Measurements from ENCODE around the gene FOSL2.

FOSL2 gene

GRCh38 chr2:28375742-28376631, 16.7 kb upstream of the FOSL2 start:
- DNase-seq (ENCODE audit: low spot score): no peak

- no peak for DNase-seq (ENCODE audit: low spot score)
Observed at GRCh38 chr2:28377195-28377816, 15.4 kb upstream of the FOSL2 start.

GRCh38 chr2:28377984-28378678, 14.5 kb upstream of the FOSL2 start:
- no peak for DNase-seq (ENCODE audit: low spot score)

DNA sequence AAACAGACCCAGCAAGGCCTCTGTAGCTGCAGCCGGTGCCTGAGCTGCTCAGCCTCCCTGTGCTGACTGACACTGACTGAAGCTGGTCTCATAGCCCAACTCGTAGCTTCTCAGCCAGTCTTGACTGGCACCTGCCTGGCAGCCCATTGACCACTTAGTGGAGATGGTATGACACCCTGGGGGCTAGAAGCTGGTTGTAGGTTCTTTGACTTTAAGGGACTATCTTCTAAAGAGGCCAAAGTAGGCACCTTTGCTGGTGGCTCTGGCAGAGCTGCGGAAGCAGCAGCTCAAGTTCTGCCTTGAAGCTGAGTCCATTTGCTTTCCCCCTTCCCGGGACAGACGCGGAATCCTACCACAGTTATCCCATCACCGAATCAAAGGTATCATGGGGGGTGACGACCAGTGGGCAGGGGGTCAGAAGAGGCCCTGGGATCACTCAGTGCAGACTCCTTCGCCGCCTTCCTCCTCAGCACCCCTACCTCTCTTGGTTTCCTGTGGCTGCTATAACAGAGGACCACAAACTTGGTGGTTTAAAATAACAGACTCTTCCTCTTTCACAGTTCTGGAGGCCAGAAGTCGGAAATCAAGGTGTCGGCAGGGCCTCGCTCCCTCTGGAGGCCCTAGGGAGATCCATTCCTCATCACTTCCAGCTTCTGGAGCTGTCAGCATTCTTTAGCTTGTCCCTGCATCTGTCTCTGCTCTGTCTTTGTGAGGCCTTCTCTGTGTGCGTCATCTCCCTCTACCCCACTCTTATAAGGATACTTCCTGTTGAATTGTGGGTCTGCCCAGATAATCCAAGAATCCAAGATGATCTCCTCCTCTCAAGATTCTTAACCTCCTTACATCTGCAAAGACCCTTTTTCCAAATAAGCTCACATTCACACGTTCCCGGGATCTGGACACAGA, 13.7 kb upstream of the FOSL2 start:
- DNase-seq (ENCODE audit: low spot score): no peak

- DNase-seq (ENCODE audit: low spot score): no peak
Observed at GRCh38 chr2:28380219-28380618, 12.4 kb upstream of the FOSL2 start.

- no peak for DNase-seq (ENCODE audit: low spot score)
Observed at GRCh38 chr2:28381225-28382180, 11.2 kb upstream of the FOSL2 start.

- DNase-seq (ENCODE audit: low spot score): no peak
Observed at GRCh38 chr2:28382755-28383154, 9.9 kb upstream of the FOSL2 start.

- no peak for DNase-seq (ENCODE audit: low spot score)
Observed at GRCh38 chr2:28387082-28387960, 5.3 kb upstream of the FOSL2 start.

GRCh38 chr2:28389399-28390240, 3.0 kb upstream of the FOSL2 start:
- DNase-seq (ENCODE audit: low spot score): no peak

DNA sequence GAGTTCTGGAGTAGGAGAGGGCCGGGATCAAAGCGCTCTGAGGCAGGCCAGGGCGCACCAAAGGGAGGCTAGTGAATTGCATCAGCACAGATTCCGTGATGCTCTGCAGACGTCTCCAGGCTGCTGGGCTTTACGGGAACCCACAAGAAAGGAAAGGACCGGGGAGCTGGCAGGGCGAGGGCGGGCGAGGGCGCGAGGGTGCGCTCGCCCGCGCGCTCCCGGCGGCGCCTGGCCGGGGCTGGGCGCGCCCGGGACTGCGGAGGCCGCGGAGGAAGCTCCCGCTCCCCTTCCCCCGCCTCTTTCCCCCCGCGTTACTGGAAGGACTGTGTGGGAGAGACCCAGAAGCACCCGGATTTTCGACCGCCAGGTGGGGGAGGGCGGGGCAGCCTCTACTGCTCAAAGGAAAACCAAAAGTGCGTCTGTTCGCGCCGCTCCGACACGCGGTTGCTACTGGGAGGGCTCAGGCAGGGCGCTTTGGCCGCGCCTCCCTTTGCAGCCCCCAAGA, 2.4 kb upstream of the FOSL2 start:
- peak; percentile 87 for DNase-seq (ENCODE audit: low spot score)

DNA sequence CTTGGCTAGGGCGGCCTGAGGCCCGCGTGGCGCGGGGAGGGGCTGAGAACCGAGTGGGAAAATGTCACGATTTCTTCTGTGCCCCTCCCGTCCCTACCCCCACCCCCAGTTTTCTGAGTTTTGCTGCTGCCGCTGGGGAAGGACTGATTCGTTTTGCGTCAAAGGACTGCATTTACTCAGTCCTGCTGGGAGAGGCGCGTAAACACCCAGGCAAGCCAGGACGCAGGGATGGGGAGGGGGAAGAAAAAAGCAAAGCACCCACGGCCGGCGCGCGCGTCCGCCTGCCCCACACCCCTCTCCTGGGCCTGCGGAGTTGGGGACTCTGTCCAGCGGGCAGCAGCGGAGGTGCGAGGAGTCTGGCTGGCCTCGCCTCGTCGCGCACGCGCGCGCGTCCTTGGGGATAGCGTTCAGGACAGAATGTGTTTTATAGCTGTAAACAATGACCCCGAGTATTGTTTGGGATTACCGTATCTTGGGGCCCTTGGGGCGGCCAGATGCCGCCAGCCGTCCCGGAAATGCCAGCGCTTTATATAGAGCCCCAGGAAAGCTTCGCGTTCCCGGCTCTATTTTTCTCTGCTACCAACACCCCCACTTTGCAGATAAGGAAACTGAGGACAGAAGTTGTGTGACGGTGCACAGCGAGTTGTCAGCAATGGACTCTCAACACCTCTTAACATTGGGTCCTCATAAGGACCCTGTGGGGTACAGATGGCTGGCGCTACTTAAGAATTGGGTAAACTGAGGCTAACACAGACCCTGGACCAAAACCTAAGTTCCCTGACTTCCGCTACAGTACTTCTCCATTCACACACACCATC, 1.7 kb upstream of the FOSL2 start:
- DNase-seq (ENCODE audit: low spot score): peak; percentile 59

DNA sequence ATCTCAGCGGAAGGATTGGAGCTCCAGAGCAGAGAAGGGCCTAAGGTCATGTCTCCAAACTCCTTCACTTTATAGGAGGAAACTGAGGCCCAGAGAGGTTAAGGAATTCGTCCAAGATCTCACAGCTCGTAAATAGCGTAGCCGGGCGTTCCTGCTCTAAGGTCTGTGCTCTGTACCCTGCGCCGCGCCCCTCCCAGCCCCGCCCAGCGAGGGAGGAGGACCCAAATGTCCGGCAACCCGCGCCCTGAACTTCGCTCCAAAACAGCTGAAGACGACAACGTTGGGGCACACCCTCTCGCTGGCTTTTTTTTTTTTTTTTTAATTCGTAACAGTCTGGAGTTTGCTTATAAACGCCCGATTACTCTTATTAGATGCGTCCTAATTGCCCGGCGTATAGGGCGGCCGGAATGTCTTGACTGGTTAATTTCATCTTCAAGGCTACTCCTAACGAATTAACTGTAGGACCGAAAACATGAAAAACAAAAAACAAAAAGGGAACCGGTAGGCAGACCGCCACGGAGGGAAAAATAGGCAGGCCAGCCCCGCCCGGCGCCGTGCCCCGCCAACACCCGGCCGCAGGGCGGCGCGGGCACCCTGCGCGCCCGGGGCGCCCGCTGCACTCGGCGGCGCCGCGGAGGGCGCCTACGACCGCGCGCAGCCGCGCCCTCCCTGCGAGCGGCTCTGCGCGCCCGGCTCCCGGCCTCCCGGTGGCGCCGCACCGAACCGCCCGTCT, 928 bp upstream of the FOSL2 start:
- DNase-seq (ENCODE audit: low spot score): peak; percentile 62

GRCh38 chr2:28393114-28393836, 617 bp downstream of the FOSL2 start:
- DNase-seq (ENCODE audit: low spot score): peak; percentile 49

DNA sequence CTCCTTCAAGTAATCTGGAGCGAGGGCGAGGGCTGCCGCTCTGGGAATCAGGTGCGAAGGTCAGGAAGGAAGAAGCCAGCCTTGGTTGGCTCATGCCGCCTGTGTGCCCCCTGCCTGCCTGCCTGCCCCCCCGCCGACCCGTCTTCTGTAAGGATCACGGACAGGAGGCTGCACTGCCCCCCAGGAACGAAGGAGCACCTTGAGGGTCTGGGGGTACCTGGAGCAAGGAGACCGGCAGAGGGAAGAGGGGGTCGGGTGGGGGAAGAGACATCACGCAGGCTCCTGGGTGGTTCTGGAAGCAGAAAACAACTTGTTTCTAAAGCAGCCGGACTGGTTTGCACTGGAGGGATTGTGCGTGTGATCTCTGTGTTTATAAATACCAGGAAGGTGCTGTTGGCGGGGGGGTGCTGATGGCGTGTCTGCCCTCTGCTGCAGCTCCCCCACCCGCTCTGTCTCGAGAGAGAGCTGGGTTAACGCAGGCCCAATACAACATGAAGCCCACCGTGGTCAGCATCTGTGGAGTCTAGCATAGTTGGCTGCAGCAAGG, 1.7 kb downstream of the FOSL2 start:
- no peak for DNase-seq (ENCODE audit: low spot score)

- DNase-seq (ENCODE audit: low spot score): no peak
Observed at GRCh38 chr2:28394997-28395333, 2.3 kb downstream of the FOSL2 start.
